ENCODE data around the gene TFE3. TPM values are rescaled to one million over a fixed set of nuclear protein-coding genes. Genes with fewer than 3 reads are reported as not detected.
A peak's percentile ranks its signal among the peaks of the same experiment; 100 is the strongest.

Gene TFE3
- total and polyA plus RNA-seq, 2 experiments from 2014 or later = 21.4 to 83.8 TPM

DNA sequence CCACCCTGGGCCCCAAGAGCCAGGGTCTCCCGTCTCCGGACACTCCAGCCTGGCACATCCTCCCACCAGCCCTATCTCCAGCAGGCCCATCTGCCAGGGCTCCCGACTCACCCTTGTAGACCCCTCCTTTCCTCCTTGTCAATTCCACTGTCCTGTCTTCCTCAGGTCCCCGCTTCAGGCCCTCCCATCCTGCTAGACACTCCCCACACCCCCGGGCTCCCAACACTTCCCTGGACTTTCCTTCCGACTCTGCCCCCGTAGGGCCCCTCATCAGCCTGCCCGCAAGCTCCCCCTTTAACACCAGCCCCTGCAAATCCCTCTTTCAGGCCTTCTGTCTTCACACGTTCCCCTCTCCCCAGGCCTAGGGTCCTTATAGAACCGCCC is 29.5 kb upstream of the TFE3 start:
- Mint-ChIP-seq H3K27ac (peak overlapping the region; percentile 56; the same call in 1 of the 2 replicates), H3K4me1 (peaks cover 14% of the 10 kb centered on the region), H3K4me3 (peak overlapping the region; percentile 85), H3K36me3 (ENCODE audit: low read depth) (no peaks in the 10 kb centered on the region), H3K9me3 (no peaks in the 10 kb centered on the region; the same call in 1 of the 3 replicates), H3K27me3 (ENCODE audit: insufficient read depth, low read depth, poor library complexity) (peaks cover 14% of the 10 kb centered on the region)
- H3K9me2 ChIP-seq (ENCODE audit: insufficient read depth) = no peaks in the 10 kb centered on the region
- H3F3A ChIP-seq (replicated peaks; ENCODE audit: low read depth) = no peaks in the 10 kb centered on the region
- TF ChIP-seq, protein P1, sequence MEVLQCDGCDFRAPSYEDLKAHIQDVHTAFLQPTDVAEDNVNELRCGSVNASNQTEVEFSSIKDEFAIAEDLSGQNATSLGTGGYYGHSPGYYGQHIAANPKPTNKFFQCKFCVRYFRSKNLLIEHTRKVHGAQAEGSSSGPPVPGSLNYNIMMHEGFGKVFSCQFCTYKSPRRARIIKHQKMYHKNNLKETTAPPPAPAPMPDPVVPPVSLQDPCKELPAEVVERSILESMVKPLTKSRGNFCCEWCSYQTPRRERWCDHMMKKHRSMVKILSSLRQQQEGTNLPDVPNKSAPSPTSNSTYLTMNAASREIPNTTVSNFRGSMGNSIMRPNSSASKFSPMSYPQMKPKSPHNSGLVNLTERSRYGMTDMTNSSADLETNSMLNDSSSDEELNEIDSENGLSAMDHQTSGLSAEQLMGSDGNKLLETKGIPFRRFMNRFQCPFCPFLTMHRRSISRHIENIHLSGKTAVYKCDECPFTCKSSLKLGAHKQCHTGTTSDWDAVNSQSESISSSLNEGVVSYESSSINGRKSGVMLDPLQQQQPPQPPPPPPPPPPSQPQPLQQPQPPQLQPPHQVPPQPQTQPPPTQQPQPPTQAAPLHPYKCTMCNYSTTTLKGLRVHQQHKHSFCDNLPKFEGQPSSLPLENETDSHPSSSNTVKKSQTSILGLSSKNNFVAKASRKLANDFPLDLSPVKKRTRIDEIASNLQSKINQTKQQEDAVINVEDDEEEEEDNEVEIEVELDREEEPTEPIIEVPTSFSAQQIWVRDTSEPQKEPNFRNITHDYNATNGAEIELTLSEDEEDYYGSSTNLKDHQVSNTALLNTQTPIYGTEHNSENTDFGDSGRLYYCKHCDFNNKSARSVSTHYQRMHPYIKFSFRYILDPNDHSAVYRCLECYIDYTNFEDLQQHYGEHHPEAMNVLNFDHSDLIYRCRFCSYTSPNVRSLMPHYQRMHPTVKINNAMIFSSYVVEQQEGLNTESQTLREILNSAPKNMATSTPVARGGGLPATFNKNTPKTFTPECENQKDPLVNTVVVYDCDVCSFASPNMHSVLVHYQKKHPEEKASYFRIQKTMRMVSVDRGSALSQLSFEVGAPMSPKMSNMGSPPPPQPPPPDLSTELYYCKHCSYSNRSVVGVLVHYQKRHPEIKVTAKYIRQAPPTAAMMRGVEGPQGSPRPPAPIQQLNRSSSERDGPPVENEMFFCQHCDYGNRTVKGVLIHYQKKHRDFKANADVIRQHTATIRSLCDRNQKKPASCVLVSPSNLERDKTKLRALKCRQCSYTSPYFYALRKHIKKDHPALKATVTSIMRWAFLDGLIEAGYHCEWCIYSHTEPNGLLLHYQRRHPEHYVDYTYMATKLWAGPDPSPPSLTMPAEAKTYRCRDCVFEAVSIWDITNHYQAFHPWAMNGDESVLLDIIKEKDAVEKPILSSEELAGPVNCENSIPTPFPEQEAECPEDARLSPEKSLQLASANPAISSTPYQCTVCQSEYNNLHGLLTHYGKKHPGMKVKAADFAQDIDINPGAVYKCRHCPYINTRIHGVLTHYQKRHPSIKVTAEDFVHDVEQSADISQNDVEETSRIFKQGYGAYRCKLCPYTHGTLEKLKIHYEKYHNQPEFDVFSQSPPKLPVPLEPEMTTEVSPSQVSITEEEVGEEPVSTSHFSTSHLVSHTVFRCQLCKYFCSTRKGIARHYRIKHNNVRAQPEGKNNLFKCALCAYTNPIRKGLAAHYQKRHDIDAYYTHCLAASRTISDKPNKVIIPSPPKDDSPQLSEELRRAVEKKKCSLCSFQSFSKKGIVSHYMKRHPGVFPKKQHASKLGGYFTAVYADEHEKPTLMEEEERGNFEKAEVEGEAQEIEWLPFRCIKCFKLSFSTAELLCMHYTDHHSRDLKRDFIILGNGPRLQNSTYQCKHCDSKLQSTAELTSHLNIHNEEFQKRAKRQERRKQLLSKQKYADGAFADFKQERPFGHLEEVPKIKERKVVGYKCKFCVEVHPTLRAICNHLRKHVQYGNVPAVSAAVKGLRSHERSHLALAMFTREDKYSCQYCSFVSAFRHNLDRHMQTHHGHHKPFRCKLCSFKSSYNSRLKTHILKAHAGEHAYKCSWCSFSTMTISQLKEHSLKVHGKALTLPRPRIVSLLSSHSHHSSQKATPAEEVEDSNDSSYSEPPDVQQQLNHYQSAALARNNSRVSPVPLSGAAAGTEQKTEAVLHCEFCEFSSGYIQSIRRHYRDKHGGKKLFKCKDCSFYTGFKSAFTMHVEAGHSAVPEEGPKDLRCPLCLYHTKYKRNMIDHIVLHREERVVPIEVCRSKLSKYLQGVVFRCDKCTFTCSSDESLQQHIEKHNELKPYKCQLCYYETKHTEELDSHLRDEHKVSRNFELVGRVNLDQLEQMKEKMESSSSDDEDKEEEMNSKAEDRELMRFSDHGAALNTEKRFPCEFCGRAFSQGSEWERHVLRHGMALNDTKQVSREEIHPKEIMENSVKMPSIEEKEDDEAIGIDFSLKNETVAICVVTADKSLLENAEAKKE (CRISPR knock-in tag; IDR thresholded peaks at IDR 0.05) = no peak
- no peak for TF ChIP-seq EZH2phosphoT487 (IDR thresholded peaks at IDR 0.05; ENCODE audit: unreplicated experiment)
- no peak for TF ChIP-seq STAT1 (IDR thresholded peaks at IDR 0.05; ENCODE audit: unreplicated experiment)
- no peak for TF ChIP-seq POLR2AphosphoS5 (IDR thresholded peaks at IDR 0.05; ENCODE audit: low read depth)
- no peak for TF ChIP-seq CREB1 (CRISPR knock-in tag; IDR thresholded peaks at IDR 0.05; ENCODE audit: low read depth)
- TF ChIP-seq JUNB (IDR thresholded peaks at IDR 0.05; ENCODE audit: unreplicated experiment) = no peak
- TF ChIP-seq EZH2 (IDR thresholded peaks at IDR 0.05; ENCODE audit: low read depth, unreplicated experiment) = no peak
- TF ChIP-seq, protein P2, sequence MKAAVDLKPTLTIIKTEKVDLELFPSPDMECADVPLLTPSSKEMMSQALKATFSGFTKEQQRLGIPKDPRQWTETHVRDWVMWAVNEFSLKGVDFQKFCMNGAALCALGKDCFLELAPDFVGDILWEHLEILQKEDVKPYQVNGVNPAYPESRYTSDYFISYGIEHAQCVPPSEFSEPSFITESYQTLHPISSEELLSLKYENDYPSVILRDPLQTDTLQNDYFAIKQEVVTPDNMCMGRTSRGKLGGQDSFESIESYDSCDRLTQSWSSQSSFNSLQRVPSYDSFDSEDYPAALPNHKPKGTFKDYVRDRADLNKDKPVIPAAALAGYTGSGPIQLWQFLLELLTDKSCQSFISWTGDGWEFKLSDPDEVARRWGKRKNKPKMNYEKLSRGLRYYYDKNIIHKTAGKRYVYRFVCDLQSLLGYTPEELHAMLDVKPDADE (IDR thresholded peaks at IDR 0.05) = no peak
- no peak for TF ChIP-seq NANOG (IDR thresholded peaks at IDR 0.05; ENCODE audit: borderline replicate concordance)
- TF ChIP-seq, protein P3, sequence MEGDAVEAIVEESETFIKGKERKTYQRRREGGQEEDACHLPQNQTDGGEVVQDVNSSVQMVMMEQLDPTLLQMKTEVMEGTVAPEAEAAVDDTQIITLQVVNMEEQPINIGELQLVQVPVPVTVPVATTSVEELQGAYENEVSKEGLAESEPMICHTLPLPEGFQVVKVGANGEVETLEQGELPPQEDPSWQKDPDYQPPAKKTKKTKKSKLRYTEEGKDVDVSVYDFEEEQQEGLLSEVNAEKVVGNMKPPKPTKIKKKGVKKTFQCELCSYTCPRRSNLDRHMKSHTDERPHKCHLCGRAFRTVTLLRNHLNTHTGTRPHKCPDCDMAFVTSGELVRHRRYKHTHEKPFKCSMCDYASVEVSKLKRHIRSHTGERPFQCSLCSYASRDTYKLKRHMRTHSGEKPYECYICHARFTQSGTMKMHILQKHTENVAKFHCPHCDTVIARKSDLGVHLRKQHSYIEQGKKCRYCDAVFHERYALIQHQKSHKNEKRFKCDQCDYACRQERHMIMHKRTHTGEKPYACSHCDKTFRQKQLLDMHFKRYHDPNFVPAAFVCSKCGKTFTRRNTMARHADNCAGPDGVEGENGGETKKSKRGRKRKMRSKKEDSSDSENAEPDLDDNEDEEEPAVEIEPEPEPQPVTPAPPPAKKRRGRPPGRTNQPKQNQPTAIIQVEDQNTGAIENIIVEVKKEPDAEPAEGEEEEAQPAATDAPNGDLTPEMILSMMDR (conservative IDR thresholded peaks at IDR 0.05; ENCODE audit: low read depth in 2 of 2) = no peak
- TF ChIP-seq, protein P4, sequence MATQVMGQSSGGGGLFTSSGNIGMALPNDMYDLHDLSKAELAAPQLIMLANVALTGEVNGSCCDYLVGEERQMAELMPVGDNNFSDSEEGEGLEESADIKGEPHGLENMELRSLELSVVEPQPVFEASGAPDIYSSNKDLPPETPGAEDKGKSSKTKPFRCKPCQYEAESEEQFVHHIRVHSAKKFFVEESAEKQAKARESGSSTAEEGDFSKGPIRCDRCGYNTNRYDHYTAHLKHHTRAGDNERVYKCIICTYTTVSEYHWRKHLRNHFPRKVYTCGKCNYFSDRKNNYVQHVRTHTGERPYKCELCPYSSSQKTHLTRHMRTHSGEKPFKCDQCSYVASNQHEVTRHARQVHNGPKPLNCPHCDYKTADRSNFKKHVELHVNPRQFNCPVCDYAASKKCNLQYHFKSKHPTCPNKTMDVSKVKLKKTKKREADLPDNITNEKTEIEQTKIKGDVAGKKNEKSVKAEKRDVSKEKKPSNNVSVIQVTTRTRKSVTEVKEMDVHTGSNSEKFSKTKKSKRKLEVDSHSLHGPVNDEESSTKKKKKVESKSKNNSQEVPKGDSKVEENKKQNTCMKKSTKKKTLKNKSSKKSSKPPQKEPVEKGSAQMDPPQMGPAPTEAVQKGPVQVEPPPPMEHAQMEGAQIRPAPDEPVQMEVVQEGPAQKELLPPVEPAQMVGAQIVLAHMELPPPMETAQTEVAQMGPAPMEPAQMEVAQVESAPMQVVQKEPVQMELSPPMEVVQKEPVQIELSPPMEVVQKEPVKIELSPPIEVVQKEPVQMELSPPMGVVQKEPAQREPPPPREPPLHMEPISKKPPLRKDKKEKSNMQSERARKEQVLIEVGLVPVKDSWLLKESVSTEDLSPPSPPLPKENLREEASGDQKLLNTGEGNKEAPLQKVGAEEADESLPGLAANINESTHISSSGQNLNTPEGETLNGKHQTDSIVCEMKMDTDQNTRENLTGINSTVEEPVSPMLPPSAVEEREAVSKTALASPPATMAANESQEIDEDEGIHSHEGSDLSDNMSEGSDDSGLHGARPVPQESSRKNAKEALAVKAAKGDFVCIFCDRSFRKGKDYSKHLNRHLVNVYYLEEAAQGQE (IDR thresholded peaks at IDR 0.05; ENCODE audit: unreplicated experiment) = no peak
- TF ChIP-seq ZNF114 (CRISPR knock-in tag; IDR thresholded peaks at IDR 0.05) = no peak
- TF ChIP-seq ZNF331 (CRISPR knock-in tag; IDR thresholded peaks at IDR 0.05; ENCODE audit: low read depth) = no peak
- H3K79me2 ChIP-seq (replicated peaks; ENCODE audit: insufficient read depth) = peaks cover 4% of the 10 kb centered on the region; the same call in 1 of the 2 replicates
- ATAC-seq = peak; percentile 4
- no peaks in the 10 kb centered on the region for H3K27me3 ChIP-seq (ENCODE audit: insufficient read depth)
- no peaks in the 10 kb centered on the region for H4K20me1 ChIP-seq (replicated peaks; ENCODE audit: insufficient read depth)
- no peak overlapping the region for H3K27ac ChIP-seq (ENCODE audit: low read depth)
- no peak overlapping the region for H2AFZ ChIP-seq
- no peaks in the 10 kb centered on the region for H3K4me1 ChIP-seq (ENCODE audit: insufficient read depth)
- H3K36me3 ChIP-seq (ENCODE audit: insufficient read depth) = no peaks in the 10 kb centered on the region
- H3K4me2 ChIP-seq = peak overlapping the region; percentile 84
- H3K4me3 ChIP-seq = peak overlapping the region; percentile 83
- DNase-seq (ENCODE audit: low spot score) = no peak

Measured in GM23338 (cell line).